HCT116 (cell line): ENCODE data around the gene SPTSSA.

Experiments used
- CEBPB ChIP-seq: IDR thresholded peaks from 2 replicates; pipeline ENCODE4 v1.6.1; 2012; ENCODE audit warnings: low read depth
- CTCF ChIP-seq, 3 experiments: fragments of 200-600 bp in 1 of 3; sonication (generic) in 1 of 3; IDR thresholded peaks in 2 of 3; conservative IDR thresholded peaks in 1 of 3; 2 replicates each; pipeline ENCODE4 v1.5.1; 2012 to 2017; ENCODE audit warnings: low read depth in 2 of 3, low read length in 2 of 3, antibody characterized with exemption in 1 of 3, borderline replicate concordance in 1 of 3, control low read depth in 1 of 3, mild to moderate bottlenecking in 1 of 3, mixed read lengths in 1 of 3, mixed run types in 1 of 3, moderate library complexity in 1 of 3; ENCODE audit not compliant: insufficient read depth in 1 of 3
- EZH2 ChIP-seq: fragments of 200-600 bp; sonication (generic); IDR thresholded peaks from 2 replicates; pipeline ENCODE4 v1.6.1; 2017; ENCODE audit warnings: antibody characterized with exemption, mixed run types
- FOSL1 ChIP-seq: IDR thresholded peaks from 2 replicates; pipeline ENCODE4 v1.6.1; 2012; ENCODE audit warnings: low read depth
- MAX ChIP-seq: IDR thresholded peaks from 2 replicates; pipeline ENCODE4 v1.6.1; 2012
- POLR2A ChIP-seq: IDR thresholded peaks from 2 replicates; pipeline ENCODE4 v1.7.0; 2011; ENCODE audit warnings: borderline replicate concordance; ENCODE audit not compliant: insufficient read depth, insufficient read length; ENCODE audit errors: extremely low read depth
- POLR2AphosphoS5 ChIP-seq: IDR thresholded peaks from 2 replicates; pipeline ENCODE4 v1.6.1; 2011; ENCODE audit warnings: mild to moderate bottlenecking, low read depth, low read length, moderate library complexity
- RAD21 ChIP-seq: IDR thresholded peaks from 2 replicates; pipeline ENCODE4 v1.6.1; 2012; ENCODE audit warnings: low read depth, mild to moderate bottlenecking
- SRF ChIP-seq: IDR thresholded peaks from 2 replicates; pipeline ENCODE4 v1.6.1; 2012; ENCODE audit warnings: low read depth
- TCF7L2 ChIP-seq: IDR thresholded peaks from 2 replicates; pipeline ENCODE4 v1.7.0; 2011; ENCODE audit warnings: borderline replicate concordance, inconsistent platforms; ENCODE audit not compliant: insufficient read depth, insufficient read length; ENCODE audit errors: extremely low read depth
- ZBTB33 ChIP-seq: IDR thresholded peaks from 2 replicates; pipeline ENCODE4 v1.6.1; 2011; ENCODE audit warnings: mild to moderate bottlenecking, low read length, moderate library complexity; ENCODE audit not compliant: insufficient replicate concordance; ENCODE audit errors: extremely low read depth

- TF ChIP-seq CTCF (IDR thresholded peaks at IDR 0.05 in 2 of 3, conservative IDR thresholded peaks at IDR 0.05 in 1 of 3; ENCODE audit: borderline replicate concordance in 1 of 3, insufficient read depth in 1 of 3, low read depth in 2 of 3, low read length in 2 of 3) (no peak), TCF7L2 (no peak), POLR2AphosphoS5 (no peak), POLR2A (no peak), ZBTB33 (no peak), RAD21 (no peak), FOSL1 (no peak), CEBPB (no peak), EZH2 (no peak), MAX (no peak), SRF (no peak)
Observed at GRCh38 chr14:34484726-34485125, 22.7 kb upstream of the SPTSSA start.
